ENCODE measurements around the gene SLC10A1. TPM values are rescaled to one million over a fixed set of nuclear protein-coding genes. Genes with fewer than 3 reads are reported as not detected.

The SLC10A1 gene
- total and polyA plus RNA-seq, 2 of the 4 experiments (the other 2 are of a cell fraction) = 0.03 TPM; not detected in 1

DNA sequence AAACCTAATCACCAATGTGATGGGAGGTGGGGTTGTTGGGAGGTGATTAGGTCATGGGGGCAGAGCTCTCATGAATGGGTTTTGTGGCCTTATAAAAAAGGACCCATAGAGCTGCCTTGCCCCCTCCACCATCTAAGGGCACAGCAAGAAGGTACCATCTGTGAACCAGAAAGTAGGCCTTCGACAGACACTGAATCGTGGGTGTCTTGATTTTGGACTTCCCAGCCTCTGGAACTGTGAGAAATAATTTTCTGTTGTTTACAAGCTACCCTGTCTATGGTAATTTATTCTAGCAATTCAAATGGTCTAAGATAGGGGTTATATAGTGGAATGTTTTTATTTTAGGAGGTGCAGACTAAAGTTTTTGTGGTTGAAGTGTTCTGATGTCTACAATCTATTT lies 7.9 kb upstream of the SLC10A1 start:
- Histone ChIP-seq H3K27me3 (ENCODE audit: control insufficient read depth, insufficient read depth, low read length) (peaks cover 13% of the 10 kb centered on the region), H2BK5ac (ENCODE audit: low read depth, low read length, poor library complexity, severe bottlenecking) (no peak overlapping the region), H2BK15ac (ENCODE audit: low read depth, low read length) (no peak overlapping the region), H3K4me3 (ENCODE audit: insufficient read depth, low read depth, low read length) (no peak overlapping the region), H3K4ac (ENCODE audit: low read depth, low read length) (no peak overlapping the region), H3K14ac (replicated peaks; ENCODE audit: low read depth, low read length) (no peak overlapping the region), H3K79me1 (ENCODE audit: low read depth in 1 of 2, low read length in 2 of 2) (no peaks in the 10 kb centered on the region), H3K9me1 (ENCODE audit: insufficient read depth, low read length) (no peaks in the 10 kb centered on the region), H2BK20ac (ENCODE audit: low read depth, low read length) (no peak overlapping the region), H3K56ac (ENCODE audit: extremely low read depth, insufficient read depth, low read length) (no peak overlapping the region), H3K9me3 (ENCODE audit: control insufficient read depth, insufficient read depth, low read length) (peaks cover 3% of the 10 kb centered on the region), H2BK120ac (ENCODE audit: low read depth, low read length) (no peak overlapping the region), H4K20me1 (ENCODE audit: insufficient read depth, low read length) (no peaks in the 10 kb centered on the region), H2AK9ac (replicated peaks; ENCODE audit: low read depth, low read length, poor library complexity) (no peak overlapping the region), H3K9ac (ENCODE audit: low read depth, low read length) (no peak overlapping the region), H3K23ac (ENCODE audit: low read depth, low read length) (no peak overlapping the region), H3K4me2 (ENCODE audit: low read depth, low read length) (no peak overlapping the region), H3K27ac (ENCODE audit: insufficient read depth, low read length) (no peak overlapping the region), H4K5ac (ENCODE audit: low read depth, low read length) (no peak overlapping the region), H2AK5ac (ENCODE audit: low read depth, low read length) (no peak overlapping the region), H4K91ac (ENCODE audit: insufficient read depth, low read depth, low read length) (no peak overlapping the region), H3K4me1 (ENCODE audit: control insufficient read depth, insufficient read depth, low read length) (no peaks in the 10 kb centered on the region), H3K36me3 (ENCODE audit: control insufficient read depth, insufficient read depth, low read length) (no peaks in the 10 kb centered on the region), H4K8ac (ENCODE audit: low read depth in 2 of 2, low read length in 2 of 2) (no peak overlapping the region), H3K18ac (ENCODE audit: low read depth, low read length) (no peak overlapping the region), H2AFZ (replicated peaks; ENCODE audit: low read length, poor library complexity) (no peak overlapping the region)
- in situ Hi-C loops (cut with MboI; ENCODE audit: low sequenced_read_pairs) (no loop called here), dilution Hi-C loops (cut with HindIII; ENCODE audit: low sequenced_read_pairs, unreplicated experiment) (no loop called here), intact Hi-C loops (cut with micrococcal nuclease) (no loop called here)
- ATAC-seq (ENCODE audit: low read depth) = no peak
- TF ChIP-seq MAFK (IDR thresholded peaks at IDR 0.05; ENCODE audit: low read depth, low read length) = no peak
- TF ChIP-seq FOS (IDR thresholded peaks at IDR 0.05; ENCODE audit: low read depth, low read length) = no peak
- no peak for TF ChIP-seq RAD21 (IDR thresholded peaks at IDR 0.05; ENCODE audit: low read length)
- TF ChIP-seq CHD1 (IDR thresholded peaks at IDR 0.05; ENCODE audit: low read depth, low read length) = no peak
- TF ChIP-seq, protein P1, sequence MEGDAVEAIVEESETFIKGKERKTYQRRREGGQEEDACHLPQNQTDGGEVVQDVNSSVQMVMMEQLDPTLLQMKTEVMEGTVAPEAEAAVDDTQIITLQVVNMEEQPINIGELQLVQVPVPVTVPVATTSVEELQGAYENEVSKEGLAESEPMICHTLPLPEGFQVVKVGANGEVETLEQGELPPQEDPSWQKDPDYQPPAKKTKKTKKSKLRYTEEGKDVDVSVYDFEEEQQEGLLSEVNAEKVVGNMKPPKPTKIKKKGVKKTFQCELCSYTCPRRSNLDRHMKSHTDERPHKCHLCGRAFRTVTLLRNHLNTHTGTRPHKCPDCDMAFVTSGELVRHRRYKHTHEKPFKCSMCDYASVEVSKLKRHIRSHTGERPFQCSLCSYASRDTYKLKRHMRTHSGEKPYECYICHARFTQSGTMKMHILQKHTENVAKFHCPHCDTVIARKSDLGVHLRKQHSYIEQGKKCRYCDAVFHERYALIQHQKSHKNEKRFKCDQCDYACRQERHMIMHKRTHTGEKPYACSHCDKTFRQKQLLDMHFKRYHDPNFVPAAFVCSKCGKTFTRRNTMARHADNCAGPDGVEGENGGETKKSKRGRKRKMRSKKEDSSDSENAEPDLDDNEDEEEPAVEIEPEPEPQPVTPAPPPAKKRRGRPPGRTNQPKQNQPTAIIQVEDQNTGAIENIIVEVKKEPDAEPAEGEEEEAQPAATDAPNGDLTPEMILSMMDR (conservative IDR thresholded peaks at IDR 0.05; ENCODE audit: low read depth, low read length) = no peak
- TF ChIP-seq POLR2A (IDR thresholded peaks at IDR 0.05; ENCODE audit: low read depth, low read length) = no peak
- TF ChIP-seq NFE2L2 (IDR thresholded peaks at IDR 0.05; ENCODE audit: low read depth, low read length) = no peak
- TF ChIP-seq RFX5 (IDR thresholded peaks at IDR 0.05; ENCODE audit: low read depth, low read length) = no peak
- no peak for TF ChIP-seq SMC3 (IDR thresholded peaks at IDR 0.05; ENCODE audit: low read depth, low read length)
- ChIA-PET POLR2A (ENCODE audit: unreplicated experiment) (no interaction called here), CTCF (no interaction called here)
- WGBS, 2 experiments (ENCODE audit: extremely low coverage in 2 of 2, insufficient read length in 1 of 2) = no CpG with 5 or more reads among the region's 2 CpGs
- BruUV-seq (replicated peaks) = no TSS peak
- no peak for DNase-seq
